WTC11 (cell line): Measurements from ENCODE around the gene GALNTL6.

Experiments used
- CBFB ChIP-seq: sonication (generic); formaldehyde crosslinking; IDR thresholded peaks from 2 replicates; pipeline ENCODE4 v1.8.1; 2022; ENCODE audit warnings: mild to moderate bottlenecking, low read depth, missing genetic modification reagents
- JUN ChIP-seq: sonication (generic); formaldehyde crosslinking; IDR thresholded peaks from 2 replicates; pipeline ENCODE4 v1.8.0; 2023; ENCODE audit warnings: mild to moderate bottlenecking, missing genetic modification reagents
- NR3C1 ChIP-seq: sonication (generic); formaldehyde crosslinking; conservative IDR thresholded peaks from 2 replicates; pipeline ENCODE4 v1.8.1; 2023; ENCODE audit warnings: low read depth, mild to moderate bottlenecking, missing genetic modification reagents
- OVOL2 ChIP-seq: fragments of 250-450 bp; sonication (Bioruptor Pico); IDR thresholded peaks from 2 replicates; pipeline ENCODE4 v1.9.0; 2021; ENCODE audit warnings: mild to moderate bottlenecking, borderline replicate concordance
- USF2 ChIP-seq: sonication (generic); formaldehyde crosslinking; IDR thresholded peaks from 2 replicates; pipeline ENCODE4 v1.8.1; 2023; ENCODE audit warnings: mild to moderate bottlenecking, missing genetic modification reagents, moderate library complexity
- ZNF416 ChIP-seq: fragments of 250-450 bp; sonication (Bioruptor Pico); IDR thresholded peaks from 2 replicates; pipeline ENCODE4 v1.9.0; 2021; ENCODE audit warnings: mild to moderate bottlenecking, inconsistent platforms
- TF ChIP-seq, protein P1 (sequence below): fragments of 200-600 bp; IDR thresholded peaks from 2 replicates; pipeline ENCODE4 v1.8.0; 2022; ENCODE audit warnings: antibody characterized with exemption

DNA sequence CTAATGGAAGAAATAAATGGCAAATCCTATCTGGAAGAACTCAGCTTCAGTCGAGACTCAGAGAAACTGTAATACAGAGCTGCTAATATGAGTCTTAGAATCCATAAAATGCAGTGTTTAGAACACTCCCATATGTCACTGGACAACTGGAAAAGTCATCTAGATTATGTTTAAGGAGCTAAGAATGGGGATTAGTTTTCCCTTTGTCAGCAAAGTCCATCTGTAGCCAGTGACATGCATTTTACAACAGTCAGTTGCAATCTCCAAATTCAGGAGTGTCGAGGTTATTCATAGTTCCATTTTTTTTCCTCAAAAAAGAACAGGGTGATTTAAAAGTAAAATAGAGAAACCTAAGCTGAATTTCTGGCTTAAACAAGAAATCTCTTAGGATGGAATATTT lies 838.8 kb downstream of the GALNTL6 start:
- TF ChIP-seq, protein P1, sequence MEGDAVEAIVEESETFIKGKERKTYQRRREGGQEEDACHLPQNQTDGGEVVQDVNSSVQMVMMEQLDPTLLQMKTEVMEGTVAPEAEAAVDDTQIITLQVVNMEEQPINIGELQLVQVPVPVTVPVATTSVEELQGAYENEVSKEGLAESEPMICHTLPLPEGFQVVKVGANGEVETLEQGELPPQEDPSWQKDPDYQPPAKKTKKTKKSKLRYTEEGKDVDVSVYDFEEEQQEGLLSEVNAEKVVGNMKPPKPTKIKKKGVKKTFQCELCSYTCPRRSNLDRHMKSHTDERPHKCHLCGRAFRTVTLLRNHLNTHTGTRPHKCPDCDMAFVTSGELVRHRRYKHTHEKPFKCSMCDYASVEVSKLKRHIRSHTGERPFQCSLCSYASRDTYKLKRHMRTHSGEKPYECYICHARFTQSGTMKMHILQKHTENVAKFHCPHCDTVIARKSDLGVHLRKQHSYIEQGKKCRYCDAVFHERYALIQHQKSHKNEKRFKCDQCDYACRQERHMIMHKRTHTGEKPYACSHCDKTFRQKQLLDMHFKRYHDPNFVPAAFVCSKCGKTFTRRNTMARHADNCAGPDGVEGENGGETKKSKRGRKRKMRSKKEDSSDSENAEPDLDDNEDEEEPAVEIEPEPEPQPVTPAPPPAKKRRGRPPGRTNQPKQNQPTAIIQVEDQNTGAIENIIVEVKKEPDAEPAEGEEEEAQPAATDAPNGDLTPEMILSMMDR = no peak
- TF ChIP-seq JUN (CRISPR knock-in tag) = no peak
- TF ChIP-seq NR3C1 = no peak
- TF ChIP-seq USF2 (CRISPR knock-in tag) = no peak
- TF ChIP-seq CBFB (CRISPR knock-in tag) = no peak
- no peak for TF ChIP-seq OVOL2 (CRISPR knock-in tag)
- TF ChIP-seq ZNF416 = no peak
